Breast epithelium (tissue), 3 donors: Measurements from ENCODE around the gene CYBC1.

ENCODE experiments used
- POLR2A ChIP-seq: fragments of 450-650 bp; IDR thresholded peaks from one replicate; pipeline ENCODE4 v1.6.1; 2016; ENCODE audit warnings: antibody characterized with exemption, mild to moderate bottlenecking, moderate library complexity
- POLR2AphosphoS5 ChIP-seq, 3 donors: sonication (generic); formaldehyde crosslinking; IDR thresholded peaks; one replicate each; pipeline ENCODE4 v1.6.1; 2017; ENCODE audit warnings: antibody characterized with exemption in 3 of 3
- TF ChIP-seq, protein P1 (sequence below), 3 donors: fragments of 450-650 bp; IDR thresholded peaks; one replicate each; pipeline ENCODE4 v1.5.1; 2016 to 2017; ENCODE audit warnings: antibody characterized with exemption in 3 of 3, mild to moderate bottlenecking in 3 of 3, moderate library complexity in 3 of 3

DNA sequence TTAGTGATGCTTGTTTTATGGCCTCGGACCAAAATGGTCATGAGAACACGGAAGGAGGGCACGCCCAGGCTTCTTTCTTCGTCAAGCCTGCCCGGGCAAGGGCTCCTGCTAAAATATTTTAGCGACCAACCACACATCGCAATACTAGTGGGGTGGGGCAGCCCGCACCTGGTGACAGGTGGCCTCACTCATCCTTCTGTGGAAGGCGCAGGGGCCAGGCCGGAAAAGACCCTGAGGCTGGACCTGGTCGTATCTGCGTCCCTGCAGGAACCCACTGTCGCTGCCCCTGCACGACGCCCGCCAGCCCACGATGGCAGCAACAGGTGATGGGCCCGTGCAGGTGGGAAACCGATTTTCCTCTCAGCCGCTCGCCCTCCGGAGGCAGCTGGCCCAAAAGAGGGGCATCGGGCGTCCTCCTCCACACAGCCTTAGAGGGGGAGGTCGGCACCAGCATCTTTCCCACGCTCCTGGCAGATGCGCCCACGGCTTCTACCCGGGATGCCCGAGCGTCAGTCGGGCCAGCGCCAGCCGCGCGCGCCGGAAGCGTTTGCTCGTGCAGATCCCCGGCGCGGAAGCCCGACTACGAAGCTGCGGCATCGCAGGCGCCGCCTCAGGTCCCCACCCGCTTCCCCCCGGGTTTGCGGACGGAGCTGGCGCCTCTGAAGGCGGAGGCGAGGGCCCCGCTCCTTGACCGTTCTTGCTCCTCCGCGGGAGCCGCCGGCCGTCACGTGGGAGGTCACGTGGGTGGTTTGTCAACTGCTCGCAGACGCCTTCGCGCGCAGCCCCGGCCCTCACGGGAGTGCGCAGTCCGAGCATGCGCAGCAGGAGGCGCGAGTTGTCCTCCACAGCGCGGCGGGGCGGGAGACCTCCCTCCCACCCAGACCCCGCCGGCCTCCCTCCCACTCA lies 46.2 kb upstream of the CYBC1 start:
- TF ChIP-seq, protein P1, sequence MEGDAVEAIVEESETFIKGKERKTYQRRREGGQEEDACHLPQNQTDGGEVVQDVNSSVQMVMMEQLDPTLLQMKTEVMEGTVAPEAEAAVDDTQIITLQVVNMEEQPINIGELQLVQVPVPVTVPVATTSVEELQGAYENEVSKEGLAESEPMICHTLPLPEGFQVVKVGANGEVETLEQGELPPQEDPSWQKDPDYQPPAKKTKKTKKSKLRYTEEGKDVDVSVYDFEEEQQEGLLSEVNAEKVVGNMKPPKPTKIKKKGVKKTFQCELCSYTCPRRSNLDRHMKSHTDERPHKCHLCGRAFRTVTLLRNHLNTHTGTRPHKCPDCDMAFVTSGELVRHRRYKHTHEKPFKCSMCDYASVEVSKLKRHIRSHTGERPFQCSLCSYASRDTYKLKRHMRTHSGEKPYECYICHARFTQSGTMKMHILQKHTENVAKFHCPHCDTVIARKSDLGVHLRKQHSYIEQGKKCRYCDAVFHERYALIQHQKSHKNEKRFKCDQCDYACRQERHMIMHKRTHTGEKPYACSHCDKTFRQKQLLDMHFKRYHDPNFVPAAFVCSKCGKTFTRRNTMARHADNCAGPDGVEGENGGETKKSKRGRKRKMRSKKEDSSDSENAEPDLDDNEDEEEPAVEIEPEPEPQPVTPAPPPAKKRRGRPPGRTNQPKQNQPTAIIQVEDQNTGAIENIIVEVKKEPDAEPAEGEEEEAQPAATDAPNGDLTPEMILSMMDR (IDR thresholded peaks at IDR 0.05) = no peak
- peak; percentile 70 to 94 (median 76) for TF ChIP-seq POLR2AphosphoS5 (IDR thresholded peaks at IDR 0.05)
- TF ChIP-seq POLR2A = peak; percentile 79
